ENCODE measurements around the gene ATP13A2.
"Not testable (repeated sequence)": the region's sequence is repeated elsewhere in the genome, so short reads cannot be mapped to it uniquely, and the experiment has no call there.

ATP13A2 gene

GRCh38 chr1:16949026-16949425 is 62.7 kb downstream of the ATP13A2 start:
- not testable (repeated sequence) for DNase-seq

GRCh38 chr1:16948282-16948891 is 63.3 kb downstream of the ATP13A2 start:
- DNase-seq = not testable (repeated sequence)

DNA sequence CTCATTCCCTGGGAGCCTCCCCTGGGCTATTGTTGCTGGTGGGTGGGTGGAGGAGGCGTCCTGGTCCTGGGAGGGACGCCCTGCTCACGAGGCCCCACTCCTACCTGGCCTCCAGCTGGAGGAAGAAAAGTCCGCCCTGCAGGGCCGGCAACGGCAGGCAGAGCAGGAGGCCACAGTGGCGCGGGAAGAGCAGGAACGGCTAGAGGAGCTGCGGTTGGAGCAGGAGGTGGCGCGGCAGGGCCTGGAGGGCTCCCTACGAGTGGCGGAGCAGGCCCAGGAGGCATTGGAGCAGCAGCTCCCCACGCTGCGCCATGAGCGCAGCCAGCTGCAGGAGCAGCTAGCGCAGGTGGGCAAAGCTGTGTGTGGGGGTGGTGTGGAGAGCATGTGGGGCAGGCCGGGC is 65.1 kb downstream of the ATP13A2 start:
- DNase-seq = no peak

GRCh38 chr1:16946185-16946584 is 65.5 kb downstream of the ATP13A2 start:
- DNase-seq = not testable (repeated sequence)

DNA sequence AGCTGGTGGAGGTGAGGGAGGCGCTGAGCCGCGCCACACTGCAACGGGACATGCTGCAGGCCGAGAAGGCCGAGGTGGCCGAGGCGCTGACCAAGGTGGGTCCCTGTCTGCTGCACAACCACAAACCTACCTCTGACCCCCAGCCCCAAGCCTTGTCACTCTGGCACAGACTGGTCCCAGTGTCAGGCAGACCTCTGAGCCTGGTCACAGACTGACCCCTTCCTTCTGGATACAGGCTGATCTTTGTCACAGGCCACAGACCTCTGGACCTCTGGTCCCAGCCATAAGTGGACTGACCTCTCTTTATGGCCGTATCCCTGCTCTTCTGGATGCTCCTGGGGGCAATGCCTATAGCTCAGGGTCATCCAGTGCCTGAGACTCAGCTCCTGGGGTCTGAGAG is 66.2 kb downstream of the ATP13A2 start:
- DNase-seq = not testable (repeated sequence)

DNA sequence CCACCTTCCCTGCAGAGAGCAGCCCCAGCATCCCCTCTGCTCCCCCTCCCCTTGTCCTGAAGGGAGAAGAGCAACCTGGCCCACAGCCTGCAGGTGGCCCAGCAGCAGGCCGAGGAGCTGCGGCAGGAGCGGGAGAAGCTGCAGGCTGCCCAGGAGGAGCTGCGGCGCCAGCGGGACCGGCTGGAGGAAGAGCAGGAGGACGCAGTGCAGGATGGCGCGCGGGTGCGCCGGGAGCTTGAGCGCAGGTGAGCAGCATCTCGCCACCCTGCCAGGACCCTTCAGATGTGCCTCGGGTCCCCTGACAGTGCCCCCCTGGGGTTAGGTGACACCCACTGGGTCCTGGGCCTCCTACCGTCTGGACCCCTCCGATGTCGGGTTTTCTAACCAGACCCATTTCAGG is 67.7 kb downstream of the ATP13A2 start:
- DNase-seq = no peak

DNA sequence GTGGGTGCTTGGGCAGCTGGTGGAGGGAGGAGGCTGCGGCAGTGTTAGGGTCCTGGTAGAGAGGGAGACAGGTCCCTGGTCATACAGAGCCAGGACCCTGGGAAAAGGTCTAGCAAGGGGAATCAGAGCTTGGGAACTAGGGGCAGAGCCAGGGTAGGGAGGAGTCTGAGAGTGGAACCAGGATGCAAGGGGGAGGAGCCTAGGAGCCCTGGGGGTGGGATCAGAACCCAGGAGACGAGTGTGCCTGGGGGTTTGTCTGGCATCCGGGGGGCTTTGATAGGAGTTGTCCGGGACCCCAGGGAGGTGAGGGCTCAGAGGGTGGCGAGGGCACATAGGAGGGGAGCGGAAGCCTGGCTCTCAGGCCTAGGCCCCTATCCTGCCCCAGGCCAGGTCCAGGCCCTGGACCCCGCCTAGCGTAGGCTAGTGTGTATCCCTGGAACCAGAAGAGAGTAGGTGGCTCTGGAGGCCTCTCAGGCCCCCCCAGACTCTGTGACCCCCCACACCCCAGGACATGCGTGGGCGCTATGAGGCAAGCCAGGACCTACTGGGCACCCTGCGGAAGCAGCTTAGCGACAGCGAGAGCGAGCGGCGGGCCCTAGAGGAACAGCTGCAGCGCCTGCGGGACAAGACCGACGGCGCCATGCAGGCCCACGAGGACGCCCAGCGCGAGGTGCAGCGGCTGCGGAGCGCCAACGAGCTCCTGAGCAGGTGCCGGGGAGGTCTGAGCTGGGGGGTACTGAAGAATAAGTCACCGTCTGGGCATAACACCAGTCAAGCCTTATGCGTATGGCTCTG is 72.1 kb downstream of the ATP13A2 start:
- DNase-seq = not testable (repeated sequence)

GRCh38 chr1:16938351-16939321 is 73.1 kb downstream of the ATP13A2 start:
- no peak for DNase-seq

DNA sequence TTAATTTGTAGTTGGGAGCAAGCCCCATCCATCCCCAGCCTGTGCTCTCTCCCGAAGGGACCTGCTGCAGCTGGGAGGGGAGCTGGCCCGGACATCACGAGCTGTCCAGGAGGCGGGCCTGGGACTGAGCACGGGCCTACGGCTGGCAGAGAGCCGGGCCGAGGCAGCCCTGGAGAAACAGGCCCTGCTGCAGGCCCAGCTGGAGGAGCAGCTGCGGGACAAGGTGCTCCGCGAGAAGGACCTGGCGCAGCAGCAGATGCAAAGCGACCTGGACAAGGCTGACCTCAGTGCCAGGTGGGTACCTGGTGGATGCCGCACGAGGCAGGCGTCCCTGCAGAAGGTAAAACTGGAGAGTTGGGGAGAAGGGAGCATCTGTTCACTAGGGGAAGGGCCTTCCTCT is 75.1 kb downstream of the ATP13A2 start:
- not testable (repeated sequence) for DNase-seq
